Activated gamma-delta T cell (primary cell): ENCODE data around the gene SUN3.
A peak's percentile ranks its signal among the peaks of the same experiment; 100 is the strongest.

Experiments used
- DNase-seq: peaks from one replicate; lab custom pipeline; 2025; lab: John Stamatoyannopoulos, UW
- total RNA-seq, 2 donors: gene quantifications; one replicate each; lab custom pipeline; 2026; lab: John Stamatoyannopoulos, UW

SUN3 gene, protein sequence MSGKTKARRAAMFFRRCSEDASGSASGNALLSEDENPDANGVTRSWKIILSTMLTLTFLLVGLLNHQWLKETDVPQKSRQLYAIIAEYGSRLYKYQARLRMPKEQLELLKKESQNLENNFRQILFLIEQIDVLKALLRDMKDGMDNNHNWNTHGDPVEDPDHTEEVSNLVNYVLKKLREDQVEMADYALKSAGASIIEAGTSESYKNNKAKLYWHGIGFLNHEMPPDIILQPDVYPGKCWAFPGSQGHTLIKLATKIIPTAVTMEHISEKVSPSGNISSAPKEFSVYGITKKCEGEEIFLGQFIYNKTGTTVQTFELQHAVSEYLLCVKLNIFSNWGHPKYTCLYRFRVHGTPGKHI
- 0 to 0.48 reads per million in 2 donors for total RNA-seq

DNA sequence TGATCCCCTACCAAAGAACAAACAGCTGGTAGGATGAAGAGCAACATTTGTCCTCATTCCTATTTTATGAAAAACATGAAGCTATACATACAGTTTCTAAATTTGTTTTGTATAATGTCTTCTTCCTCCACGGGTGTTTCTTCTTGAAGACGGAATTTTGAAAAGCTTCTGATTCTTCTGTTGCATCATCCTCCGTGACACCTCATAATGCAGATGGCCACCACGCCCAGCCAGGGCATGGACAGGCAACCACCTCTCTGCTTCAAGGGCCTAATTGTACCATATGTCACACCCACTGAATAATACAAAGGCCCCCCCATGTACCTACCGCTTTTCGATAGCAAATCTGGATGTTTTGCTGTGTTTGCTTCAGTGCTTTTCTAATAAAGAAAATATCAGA is at the start of gene SUN3:
SUN3 (minus strand) TSS at position 170 of the 400 bp plus-strand sequence; CDS start at position 1, 169 bp downstream.
- DNase-seq, result no peak

DNA sequence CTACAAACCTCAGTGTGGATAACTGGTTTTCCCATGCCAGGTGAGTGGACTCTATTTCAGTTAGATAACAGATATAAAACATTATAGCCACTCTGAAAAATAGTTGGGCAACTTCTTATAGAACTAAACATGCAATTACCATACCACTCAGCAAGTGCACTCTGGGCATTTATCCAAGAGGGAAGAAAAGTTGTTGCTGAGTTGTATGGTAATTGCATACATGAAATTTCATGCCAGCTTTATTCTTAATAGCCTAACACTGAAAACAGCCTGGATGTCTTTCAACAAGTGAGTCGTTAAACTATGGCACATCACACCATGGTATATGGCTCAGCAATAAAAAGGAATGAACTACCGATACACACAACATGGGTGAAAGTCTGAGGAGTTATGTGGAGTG is 49.6 kb upstream of the SUN3 start:
- DNase-seq, result no peak

DNA sequence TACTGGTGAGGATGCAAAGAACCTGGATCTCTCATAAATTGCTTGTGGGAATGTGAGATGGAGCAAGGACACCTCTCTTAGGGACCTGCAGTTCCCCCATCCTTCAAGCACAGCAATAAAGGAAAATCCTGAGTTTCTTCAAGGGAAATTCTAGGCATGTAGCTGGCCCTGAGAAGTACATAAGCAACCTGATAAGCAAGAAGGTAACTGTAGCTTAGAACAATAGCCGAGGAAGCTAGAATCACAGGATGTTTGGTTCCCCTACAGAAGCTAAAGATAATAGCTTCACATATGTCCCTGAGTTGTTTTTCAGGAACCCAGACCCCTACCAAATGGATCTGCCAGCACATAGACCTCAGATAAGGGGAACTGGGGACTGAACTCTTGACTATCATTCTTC is 48.5 kb upstream of the SUN3 start:
- no peak for DNase-seq

DNA sequence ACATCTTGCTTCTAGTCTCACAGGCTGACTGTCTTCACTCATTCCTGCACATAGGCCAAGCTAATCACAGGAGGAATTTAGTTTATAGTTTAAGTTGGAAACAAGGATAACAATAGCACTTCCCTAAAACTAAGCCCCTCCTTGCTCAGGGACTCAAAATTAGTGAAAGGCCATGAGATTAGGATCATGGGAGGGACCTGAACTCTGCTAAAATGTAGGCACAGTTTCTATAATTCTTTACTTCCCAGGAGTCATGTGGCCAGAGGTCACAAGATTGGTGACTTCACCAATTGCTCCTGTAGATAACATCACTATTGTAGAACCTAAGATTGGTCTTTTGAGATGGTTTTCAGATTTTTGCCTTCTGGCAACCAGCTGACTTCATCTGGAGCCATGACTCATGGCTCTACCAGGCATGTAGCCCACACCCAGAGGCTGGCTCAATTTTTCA is 45.3 kb upstream of the SUN3 start:
- no peak for DNase-seq

DNA sequence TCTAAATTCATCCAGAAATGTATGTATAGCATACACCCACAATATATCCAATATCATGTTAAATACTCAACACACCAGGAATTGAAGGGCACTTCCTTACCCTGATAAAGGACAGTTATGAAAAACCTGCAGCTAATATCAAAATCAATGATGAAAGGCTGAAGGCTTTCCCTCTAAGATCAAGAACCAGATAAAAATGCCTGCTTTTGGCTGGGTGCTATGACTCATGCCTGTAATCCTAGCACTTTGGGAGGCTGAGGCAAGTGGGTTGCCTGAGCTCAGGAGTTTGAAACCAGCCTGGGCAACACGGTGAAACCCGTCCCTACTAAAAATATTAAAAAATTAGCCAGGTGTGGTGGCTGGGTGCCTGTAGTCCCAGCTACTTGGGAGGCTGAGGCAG is 38.6 kb upstream of the SUN3 start:
- DNase-seq, result no peak

DNA sequence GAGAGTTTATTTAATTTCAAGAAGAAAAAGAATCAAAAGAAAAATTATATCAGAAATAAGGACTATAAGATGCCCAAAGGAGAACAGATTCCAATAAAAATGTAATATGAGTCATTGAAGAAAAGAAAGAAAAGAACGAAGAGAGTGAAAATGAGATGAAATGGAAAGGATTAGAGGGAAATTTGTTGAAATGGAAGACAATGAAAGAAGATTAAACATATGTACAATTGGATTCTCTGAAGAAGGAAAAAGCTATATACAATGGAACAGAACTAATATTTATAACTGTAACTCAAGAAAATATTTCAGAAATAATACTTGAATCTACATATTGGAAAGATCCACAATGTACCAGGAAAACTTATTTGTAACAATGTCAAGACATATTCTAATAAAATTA is 35.1 kb upstream of the SUN3 start:
- DNase-seq, result no peak

DNA sequence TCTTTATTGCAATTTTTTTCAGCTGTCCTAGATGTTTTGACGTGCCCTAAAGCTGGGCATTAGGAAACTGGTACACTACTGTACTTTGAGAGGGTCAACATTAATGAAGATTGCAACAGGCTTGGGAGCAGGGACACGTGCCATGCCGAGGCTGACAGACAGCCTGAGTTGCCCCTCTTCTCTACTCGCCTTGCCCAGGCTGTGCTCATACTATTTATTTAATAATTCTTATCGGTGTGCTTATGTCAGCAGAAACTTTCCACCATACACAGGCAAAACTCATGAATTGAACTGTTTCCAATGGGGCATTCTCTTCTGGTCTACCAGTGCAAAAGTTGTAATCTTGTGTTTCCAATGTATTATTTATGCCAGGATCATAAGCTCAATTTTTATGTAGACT is 30.8 kb upstream of the SUN3 start:
- no peak for DNase-seq

DNA sequence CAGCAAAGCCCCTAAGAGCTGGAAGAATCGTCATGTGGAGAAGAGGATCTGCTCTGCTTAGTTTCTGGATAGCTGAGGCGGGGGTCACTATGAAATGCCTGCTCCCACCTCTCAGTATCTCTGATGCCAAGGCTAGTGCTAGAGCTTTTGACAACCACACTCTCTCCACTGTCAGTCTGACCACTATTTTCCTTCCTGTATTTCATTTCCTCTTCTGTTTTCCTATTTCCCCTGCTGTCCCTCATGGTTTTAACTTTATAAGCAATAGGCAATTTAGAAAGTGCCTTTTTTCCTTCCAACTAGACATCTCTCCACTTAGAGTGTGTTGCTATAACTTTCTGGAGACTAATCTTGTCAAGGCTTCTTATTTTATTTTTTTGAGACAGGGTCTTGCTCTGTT is 30.1 kb upstream of the SUN3 start:
- no peak for DNase-seq

DNA sequence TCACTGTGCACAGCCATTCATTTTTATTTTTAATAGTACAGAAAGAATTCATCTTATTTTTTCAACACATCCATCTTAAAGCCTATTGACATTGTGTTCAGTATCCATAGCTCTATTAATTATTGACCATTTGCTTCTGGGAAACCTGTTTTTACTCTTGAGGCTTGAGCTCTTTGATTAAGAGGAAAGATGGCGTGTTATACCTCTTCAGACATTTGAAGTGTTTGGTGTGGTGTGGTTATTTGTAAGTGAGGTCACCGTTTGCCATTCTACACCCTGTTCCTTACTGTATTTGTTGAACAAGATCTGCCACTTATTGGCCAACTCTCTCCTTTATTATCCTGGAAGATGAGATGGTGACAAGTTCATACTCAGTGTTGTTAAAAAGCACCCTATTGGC is 24.8 kb upstream of the SUN3 start:
- DNase-seq, result no peak

DNA sequence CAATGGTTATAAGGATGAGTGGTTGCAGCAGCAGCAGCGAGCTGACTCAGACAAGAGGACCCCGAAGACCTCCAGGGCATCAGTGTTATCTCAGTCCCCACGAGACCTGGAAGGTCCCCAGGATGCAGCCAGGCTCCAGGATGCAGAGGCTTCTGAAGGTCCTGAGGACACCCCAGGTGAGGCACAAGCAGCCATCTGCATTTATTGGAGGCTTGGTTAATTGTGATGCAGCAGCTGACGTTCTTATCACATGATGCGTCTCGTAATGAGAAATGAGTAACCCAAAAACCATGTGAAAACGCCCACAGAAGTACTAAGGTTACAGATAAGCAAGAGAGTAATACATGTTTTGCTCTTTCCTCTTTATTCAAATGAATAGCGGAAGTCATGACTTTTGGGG is 23.8 kb upstream of the SUN3 start:
- DNase-seq, result no peak

DNA sequence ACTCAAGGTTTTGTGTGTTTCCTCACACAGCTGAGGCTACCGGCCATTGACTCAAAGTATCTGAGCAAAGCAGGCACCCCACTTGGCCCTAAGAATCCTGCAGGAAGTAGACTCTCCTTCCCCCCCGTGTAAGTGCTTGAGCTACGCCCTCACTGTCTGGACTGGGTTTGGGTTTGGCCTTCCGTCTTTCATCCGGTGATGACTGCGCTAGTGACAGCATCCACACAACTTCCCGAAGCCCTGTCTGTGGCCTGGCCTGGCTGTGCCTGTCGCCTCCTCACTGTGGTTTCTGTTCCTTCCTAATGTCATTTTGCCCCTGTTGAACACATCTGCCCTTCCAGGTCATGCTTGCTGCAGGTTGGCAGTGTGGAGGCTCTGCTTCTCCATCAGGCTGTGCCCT is 20.9 kb upstream of the SUN3 start:
- no peak for DNase-seq

DNA sequence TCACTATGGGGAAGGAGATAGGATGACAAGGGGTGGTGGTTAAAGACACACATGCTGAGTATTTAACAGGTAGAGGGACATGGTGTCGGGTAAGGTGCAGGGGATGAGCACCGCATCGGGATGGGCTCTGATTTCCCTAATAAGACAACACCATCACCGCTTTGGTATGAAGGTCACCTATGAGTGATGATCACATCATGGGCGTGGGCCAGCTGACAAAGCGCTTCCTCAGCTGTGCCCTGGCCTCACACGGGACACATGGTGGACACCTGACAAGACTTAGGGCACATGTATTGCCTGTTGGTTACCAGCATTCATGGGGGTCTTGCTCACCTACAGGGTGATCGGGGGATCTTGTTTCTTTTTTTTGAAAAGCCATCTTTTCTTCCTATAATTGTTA is 19.2 kb upstream of the SUN3 start:
- DNase-seq, result no peak

DNA sequence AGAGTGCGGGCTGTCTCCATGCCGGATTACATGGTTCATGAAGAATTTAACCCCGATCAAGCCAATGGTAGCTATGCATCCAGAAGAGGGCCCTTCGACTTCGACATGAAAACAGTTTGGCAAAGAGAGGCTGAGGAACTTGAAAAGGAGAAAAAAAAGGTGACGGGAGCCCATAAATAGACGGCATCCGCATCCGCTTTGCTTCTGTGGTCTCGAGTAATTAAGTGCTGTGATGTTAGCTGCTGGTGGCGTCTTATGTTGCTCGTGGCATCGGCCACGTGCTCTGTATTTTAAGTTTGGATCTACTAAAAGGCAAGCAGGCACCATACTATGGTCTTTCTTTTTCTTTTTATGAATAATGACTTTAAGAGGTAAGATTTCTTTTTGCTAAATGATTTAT is 17.6 kb upstream of the SUN3 start:
- DNase-seq, result no peak

DNA sequence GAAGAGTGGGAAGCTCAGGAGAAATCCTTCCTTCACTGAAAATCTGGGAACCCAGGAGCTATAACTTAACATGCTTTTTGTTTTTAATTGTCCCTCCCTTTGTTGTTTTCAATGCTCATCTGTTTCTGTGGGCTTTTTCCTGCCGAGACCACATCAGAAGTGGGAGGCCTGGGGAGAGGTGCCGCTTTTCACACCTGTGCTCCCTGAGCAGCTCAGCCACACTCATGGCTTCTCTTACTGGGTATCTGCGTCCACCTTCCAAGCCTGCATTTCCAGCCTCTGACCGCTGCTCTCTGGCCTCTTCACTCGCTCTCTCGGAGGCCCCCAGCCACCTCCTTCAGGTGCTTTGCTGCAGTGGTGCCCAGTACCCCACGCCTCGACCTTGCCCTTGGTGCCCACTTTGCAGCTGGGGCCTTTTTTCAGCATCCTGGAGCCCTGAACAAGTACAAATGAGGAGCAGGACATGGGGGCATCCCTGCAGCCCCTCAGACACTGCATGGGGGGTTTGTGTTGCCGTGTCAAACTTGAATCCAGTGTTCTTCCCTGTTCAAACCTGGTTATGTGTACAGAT is 16.4 kb upstream of the SUN3 start:
- no peak for DNase-seq

DNA sequence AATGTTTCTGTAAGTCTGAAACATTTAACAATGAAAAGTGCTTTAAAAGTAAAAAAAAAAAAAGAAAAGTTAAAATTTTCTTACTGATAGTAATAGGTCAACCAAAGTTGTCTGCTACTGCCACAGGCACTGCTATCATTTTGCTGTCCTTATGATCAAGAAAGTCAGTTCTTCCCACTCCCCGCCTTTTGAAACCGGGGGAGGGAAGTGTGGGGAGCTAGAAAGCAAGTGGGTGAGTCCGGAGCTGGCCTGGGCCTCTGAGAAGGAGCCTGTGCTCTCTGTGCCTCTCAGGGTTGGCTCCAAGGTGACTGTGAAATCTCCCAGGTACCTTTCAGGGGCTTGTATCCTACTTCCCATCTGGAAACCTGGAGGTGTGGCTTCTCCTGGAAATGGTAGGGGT is 13.7 kb upstream of the SUN3 start:
- DNase-seq, result no peak

DNA sequence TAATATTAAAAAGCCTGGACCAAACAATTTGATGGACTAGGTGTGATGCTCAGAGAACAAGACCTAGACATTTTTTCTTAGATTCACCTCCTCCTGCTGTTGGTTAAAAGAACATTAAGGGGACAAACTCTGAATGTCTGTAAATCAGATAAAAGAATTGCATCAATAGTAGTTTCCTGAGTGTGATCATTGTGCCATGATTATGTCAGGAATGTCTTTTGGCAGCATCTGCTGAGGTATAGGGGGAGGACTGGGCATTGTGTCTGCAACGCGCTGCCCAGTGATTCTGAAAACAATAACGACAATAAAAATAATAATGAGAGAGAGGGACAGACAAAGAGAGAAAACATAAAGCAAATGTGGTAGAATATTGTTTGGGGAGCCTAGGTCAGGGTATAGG is 13.3 kb upstream of the SUN3 start:
- no peak for DNase-seq

DNA sequence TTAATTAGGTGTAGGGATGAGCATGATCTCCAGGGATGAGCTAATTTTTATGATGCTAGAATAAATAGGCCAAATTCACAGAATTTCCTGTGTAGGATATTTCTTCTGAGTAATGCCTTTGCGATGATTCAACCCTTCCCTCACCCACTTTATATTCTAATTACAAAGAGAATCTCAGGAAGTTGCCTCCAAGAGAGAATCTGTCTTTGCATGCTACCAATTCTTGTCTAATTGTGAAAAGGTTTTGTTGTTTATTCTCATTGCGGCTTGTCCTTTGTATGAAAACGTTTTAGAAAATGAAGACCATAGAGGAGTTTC is 12.7 kb upstream of the SUN3 start:
- no peak for DNase-seq

DNA sequence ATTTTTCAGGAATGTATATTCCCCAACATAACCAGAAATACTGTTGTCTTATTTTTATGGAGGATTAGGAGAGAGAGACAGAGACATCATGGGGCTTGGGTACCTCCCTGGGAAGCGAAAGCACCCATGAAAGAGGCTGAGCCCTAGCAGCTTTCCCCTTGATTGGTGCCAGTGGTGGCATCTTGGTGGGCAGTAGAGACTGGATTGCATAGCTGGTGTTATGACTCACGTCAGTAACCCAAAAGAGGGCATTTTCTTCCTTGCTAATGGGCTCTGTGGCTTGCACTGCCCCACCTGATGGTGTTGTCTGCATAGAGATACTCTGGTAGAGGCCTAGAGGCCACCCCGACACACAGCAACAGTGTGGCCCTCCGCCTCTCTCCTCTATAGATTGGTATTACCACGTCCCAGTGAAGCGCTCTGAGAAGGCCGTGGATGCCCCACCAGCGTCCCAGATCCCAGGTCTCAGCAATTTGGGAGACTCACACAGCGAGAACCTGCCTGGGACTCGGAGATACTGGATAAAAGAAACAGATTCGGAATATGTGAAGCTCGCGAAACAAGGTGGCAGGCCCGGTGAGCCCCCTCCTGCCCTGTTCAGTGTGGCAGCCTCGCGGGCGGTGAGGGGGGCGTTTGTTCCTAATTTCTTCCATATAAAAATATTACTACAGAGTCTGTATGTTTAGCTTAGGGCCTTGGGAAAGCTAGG is 12.2 kb upstream of the SUN3 start:
- no peak for DNase-seq

DNA sequence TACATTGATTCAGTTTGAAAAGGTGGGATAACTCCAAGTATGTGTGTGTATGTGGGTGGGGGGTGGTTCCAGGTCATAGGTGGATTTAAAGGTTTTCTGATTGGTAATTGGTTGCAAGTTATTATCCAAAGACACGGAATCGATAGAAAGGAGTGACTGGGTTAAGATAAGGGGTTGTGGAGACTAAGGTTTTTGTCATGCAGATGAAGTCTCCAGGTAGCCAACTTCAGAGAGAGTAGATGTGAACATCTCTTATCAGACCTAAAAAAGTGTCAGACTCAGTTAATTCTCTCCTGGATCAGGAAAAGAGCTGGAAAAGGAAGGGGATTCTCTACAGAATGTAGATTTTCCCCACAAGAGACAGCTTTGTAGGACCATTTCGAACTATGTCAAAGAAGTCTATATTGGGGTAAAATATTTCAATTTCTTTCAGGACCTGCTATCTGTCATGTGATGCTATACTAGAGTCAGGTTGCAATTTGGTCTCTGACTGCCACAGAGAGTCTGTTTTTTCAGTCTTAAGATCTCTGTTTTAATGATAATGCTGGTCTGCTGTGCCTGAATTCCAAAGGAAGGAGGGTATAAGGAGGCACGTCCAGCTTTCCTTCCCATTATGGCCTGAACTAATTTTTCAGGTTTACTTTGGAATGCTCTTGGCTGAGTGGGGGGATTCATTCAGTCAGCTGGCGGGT is 10.1 kb upstream of the SUN3 start:
- no peak for DNase-seq

DNA sequence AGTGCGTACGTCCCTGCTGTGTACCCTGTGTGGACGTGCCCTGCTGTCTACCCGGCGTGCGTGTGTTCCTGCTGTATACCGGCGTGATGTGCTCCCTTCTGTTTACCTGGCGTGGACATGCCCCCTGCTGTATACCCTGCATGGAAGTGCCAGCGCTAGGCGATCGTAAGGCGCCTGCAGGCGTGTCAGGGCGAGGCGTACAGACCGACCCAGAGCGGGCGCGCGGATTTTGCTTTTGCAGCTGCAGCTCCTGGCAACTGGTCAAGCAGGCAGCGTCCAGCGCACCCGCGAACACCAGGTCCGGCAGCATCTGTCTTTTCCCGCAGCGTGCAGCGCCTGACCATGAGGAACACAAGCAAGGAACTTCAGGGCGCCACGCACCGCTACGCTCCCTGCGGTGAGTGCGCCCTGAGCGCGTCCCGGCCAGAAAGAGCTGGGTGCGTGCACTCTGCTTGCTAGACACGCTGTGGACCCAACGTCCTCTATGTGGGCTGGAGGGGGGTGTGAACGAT is 7.1 kb upstream of the SUN3 start:
- DNase-seq, result no peak

DNA sequence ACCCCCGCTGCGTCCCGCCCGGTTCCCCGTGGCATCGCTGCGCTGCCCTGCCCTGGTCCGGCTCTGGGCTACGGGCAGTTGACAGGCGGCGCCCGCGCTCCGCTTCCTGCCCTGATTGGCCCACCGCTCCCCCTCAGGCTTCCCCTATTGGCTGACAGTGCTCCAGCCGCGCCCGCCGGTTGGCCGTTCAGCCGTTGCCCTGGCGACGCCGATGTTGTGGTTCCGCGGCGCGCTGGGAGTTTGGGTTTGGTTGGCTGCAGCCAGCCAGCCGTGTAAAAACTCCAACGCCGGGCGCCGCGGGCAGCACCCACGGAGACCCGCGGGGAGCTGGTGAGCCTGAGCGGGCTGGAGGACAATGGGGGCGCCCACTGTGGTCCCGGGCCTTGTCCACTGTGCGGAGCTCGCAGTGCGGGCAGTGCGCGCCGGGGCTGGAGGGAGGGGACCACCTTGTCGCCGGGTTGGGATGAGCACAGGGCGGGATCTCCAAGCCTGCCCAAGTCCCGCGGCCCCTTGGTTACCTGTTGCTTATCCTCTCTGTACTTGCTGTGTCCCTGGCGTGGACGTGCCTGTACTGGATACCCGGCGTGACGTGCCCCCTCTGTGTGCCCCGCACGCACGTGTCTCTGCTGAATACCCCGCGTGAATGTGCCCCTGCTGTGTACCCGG is 6.5 kb upstream of the SUN3 start, which contains the start of gene C7orf57:
C7orf57 (plus strand) TSS at position 243 of the 666 bp plus-strand sequence. CDS start 766 bp downstream, outside the sequence.
- DNase-seq, result peak; percentile 86

DNA sequence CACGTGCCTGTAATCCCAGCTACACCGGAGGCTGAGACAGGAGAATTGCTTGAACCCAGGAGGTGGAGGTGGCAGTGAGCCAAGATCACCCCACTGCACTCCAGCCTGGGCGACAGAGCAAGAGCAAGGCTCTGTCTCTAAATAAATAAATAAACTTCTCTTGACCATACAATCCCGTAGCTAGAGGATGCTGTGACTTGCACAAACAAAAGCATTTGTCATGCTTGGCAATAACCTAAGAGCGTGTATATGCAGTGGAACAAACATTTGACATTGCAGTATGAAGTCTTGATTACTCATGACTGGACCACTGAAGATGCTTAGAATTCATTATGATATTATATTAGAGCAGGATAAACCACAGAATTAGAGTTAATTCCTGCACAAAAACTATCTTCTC is 5.0 kb upstream of the SUN3 start:
- DNase-seq, result no peak
